ENCODE measurements around the gene PLPP3. TPM values are rescaled to one million over a fixed set of nuclear protein-coding genes. Genes with fewer than 3 reads are reported as not detected.

PLPP3 gene
- polyA plus RNA-seq, 3 donors = 0.21 to 0.32 TPM; not detected in 1

- Mint-ChIP-seq H3K4me3 (no peak overlapping the region), H3K9me3 (no peaks in the 10 kb centered on the region), H3K36me3 (no peaks in the 10 kb centered on the region), H3K27me3 (ENCODE audit: low read depth in 3 of 3) (peaks cover 0 to 3% (median 2%) of the 10 kb centered on the region in 3 donors), H3K4me1 (peaks cover 2% of the 10 kb centered on the region), H3K27ac (no peak overlapping the region)
- intact Hi-C loops (cut with micrococcal nuclease) = no loop called here
- Histone ChIP-seq H2AFZ (ENCODE audit: insufficient read depth, low read depth, low read length, poor library complexity, severe bottlenecking) (no peak overlapping the region), H3K4me3 (replicated peaks in 1 of 3; ENCODE audit: low read depth in 2 of 3, low read length in 3 of 3) (no peak overlapping the region), H3K9me3 (replicated peaks in 1 of 2; ENCODE audit: control insufficient read depth in 1 of 2, insufficient read depth in 1 of 2, low read length in 2 of 2) (no peaks in the 10 kb centered on the region), H3K27me3 (ENCODE audit: control insufficient read depth in 2 of 2, insufficient read depth in 2 of 2, low read length in 2 of 2) (no peaks in the 10 kb centered on the region), H3K36me3 (replicated peaks in 1 of 2; ENCODE audit: control insufficient read depth in 1 of 2, insufficient read depth in 2 of 2, low read length in 2 of 2) (no peaks in the 10 kb centered on the region), H3K27ac (ENCODE audit: low read depth in 1 of 2, low read length in 2 of 2) (no peak overlapping the region), H3K79me2 (ENCODE audit: insufficient read depth, low read length) (no peaks in the 10 kb centered on the region), H3K4me2 (replicated peaks; ENCODE audit: extremely low read depth, low read length, poor library complexity, severe bottlenecking) (no peak overlapping the region), H3K4me1 (ENCODE audit: control insufficient read depth in 1 of 2, insufficient read depth in 2 of 2, low read length in 2 of 2) (no peaks in the 10 kb centered on the region), H3K9ac (ENCODE audit: insufficient read depth, low read length, poor library complexity, severe bottlenecking) (no peak overlapping the region), H4K20me1 (ENCODE audit: insufficient read depth, low read length) (no peaks in the 10 kb centered on the region)
- 100% methylated on average over 1 of the region's 4 CpGs for WGBS (ENCODE audit: insufficient coverage)
- DNase-seq = no peak
- no peak for TF ChIP-seq CTCF (IDR thresholded peaks at IDR 0.05)
These were observed 28.5 kb downstream of the PLPP3 start for GRCh38 chr1:56550859-56551188.

- H3K4me3 Mint-ChIP-seq = no peak overlapping the region
- no CpG with 5 or more reads among the region's 5 CpGs for WGBS (ENCODE audit: insufficient coverage)
- H3K9me3 Mint-ChIP-seq = no peaks in the 10 kb centered on the region
- no peak overlapping the region for H3K27ac ChIP-seq (ENCODE audit: low read depth in 1 of 2, low read length in 2 of 2)
- peak overlapping the region in 1 of 7 donors; percentile 79 for H3K27ac Mint-ChIP-seq
- H2AFZ ChIP-seq (ENCODE audit: insufficient read depth, low read depth, low read length, poor library complexity, severe bottlenecking) = no peak overlapping the region
- no peaks in the 10 kb centered on the region for H3K4me1 ChIP-seq (ENCODE audit: control insufficient read depth in 1 of 2, insufficient read depth in 2 of 2, low read length in 2 of 2)
- H3K4me3 ChIP-seq (replicated peaks in 1 of 3; ENCODE audit: low read depth in 2 of 3, low read length in 3 of 3) = no peak overlapping the region
- peaks cover 2% of the 10 kb centered on the region for H3K4me1 Mint-ChIP-seq
- no peaks in the 10 kb centered on the region for H3K79me2 ChIP-seq (ENCODE audit: insufficient read depth, low read length)
- no peak for DNase-seq
- TF ChIP-seq CTCF (IDR thresholded peaks at IDR 0.05) = no peak
- no peak overlapping the region for H3K4me2 ChIP-seq (replicated peaks; ENCODE audit: extremely low read depth, low read length, poor library complexity, severe bottlenecking)
- H3K27me3 Mint-ChIP-seq (ENCODE audit: low read depth in 3 of 3) = peaks cover 1 to 3% (median 2%) of the 10 kb centered on the region in 3 donors
- H3K27me3 ChIP-seq (ENCODE audit: control insufficient read depth in 2 of 2, insufficient read depth in 2 of 2, low read length in 2 of 2) = no peaks in the 10 kb centered on the region
- no peaks in the 10 kb centered on the region for H4K20me1 ChIP-seq (ENCODE audit: insufficient read depth, low read length)
- intact Hi-C loops (cut with micrococcal nuclease) = no loop called here
- no peaks in the 10 kb centered on the region for H3K9me3 ChIP-seq (replicated peaks in 1 of 2; ENCODE audit: control insufficient read depth in 1 of 2, insufficient read depth in 1 of 2, low read length in 2 of 2)
- no peaks in the 10 kb centered on the region for H3K36me3 ChIP-seq (replicated peaks in 1 of 2; ENCODE audit: control insufficient read depth in 1 of 2, insufficient read depth in 2 of 2, low read length in 2 of 2)
- no peaks in the 10 kb centered on the region for H3K36me3 Mint-ChIP-seq
- H3K9ac ChIP-seq (ENCODE audit: insufficient read depth, low read length, poor library complexity, severe bottlenecking) = no peak overlapping the region
These were observed 29.1 kb downstream of the PLPP3 start for GRCh38 chr1:56550138-56550858.
